Epithelial cell of prostate (primary cell): ENCODE results near the gene TNKS1BP1.
A peak's percentile ranks its signal among the peaks of the same experiment; 100 is the strongest.

Experiments used
- DNase-seq: peaks from one replicate; pipeline ENCODE4 v3.0.0-alpha.2; 2011; ENCODE audit warnings: low read depth, low spot score
- H3K27ac ChIP-seq: fragments of 450-650 bp; 2 replicates; pipeline ENCODE4 v1.5.1; 2017; ENCODE audit warnings: mild to moderate bottlenecking

TNKS1BP1 gene

DNA sequence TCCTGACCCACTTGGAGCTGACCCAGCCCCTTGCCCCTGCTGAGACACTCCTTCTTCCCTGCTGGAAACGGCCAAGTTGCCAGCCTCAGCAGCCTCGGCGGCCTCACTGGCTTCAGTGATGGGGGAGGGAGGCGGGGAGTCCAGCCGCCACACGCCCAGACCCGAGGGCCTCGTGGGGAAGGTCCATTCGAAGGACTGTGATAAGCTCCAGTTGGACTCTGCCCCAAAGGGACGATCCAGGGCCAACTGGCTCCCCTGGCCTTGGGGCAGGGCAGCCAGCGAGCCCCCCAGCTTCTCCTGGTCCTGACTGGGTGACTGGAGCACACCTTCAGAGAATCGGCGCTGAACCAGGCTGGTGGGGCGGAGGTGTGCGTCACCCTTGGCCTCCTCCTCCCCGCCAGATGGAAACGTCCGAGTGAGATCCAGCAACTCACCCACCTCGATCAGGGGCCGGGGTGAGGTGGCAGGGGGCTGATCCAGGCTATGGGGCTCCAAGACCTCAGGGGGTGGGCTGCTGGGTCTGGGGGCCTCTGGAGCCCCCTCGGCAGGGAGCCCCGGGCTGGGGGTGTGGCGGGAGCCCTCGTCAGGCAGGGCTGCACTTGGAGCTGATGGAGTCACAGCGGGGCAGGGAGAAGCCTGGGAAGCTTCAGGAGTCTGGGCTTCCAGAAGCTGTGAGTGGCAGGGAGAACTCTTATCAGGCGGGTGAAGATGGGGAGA, 11.5 kb downstream of the TNKS1BP1 start:
- DNase-seq = no peak
- peak overlapping the region; percentile 78 for H3K27ac ChIP-seq

DNA sequence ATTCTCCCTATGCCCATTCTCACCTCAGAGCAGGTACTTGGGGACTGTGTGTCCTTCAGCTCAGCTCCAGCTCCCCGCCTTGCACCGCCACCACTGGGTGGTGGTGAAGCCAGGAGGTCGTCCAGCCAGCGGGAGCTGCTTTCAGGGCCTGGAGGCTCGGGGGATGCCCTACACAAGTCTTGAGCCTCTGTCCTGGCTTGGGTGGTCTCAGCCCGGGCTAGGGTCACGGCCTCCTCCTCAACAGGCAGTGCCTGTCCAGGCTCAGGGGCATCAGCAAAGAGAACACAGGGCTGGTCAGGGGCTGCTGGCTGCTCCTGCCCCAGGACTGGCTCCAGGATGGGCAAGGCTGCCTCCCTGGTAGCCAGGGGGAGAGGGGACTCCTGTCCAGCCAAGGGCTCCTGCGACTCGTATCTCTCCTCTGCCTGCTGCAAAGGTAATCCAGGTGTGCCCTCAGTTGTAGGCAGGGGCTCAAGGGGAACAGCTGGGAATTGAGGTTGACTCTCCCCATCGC, 12.2 kb downstream of the TNKS1BP1 start:
- peak overlapping the region; percentile 78 for H3K27ac ChIP-seq
- DNase-seq = no peak

DNA sequence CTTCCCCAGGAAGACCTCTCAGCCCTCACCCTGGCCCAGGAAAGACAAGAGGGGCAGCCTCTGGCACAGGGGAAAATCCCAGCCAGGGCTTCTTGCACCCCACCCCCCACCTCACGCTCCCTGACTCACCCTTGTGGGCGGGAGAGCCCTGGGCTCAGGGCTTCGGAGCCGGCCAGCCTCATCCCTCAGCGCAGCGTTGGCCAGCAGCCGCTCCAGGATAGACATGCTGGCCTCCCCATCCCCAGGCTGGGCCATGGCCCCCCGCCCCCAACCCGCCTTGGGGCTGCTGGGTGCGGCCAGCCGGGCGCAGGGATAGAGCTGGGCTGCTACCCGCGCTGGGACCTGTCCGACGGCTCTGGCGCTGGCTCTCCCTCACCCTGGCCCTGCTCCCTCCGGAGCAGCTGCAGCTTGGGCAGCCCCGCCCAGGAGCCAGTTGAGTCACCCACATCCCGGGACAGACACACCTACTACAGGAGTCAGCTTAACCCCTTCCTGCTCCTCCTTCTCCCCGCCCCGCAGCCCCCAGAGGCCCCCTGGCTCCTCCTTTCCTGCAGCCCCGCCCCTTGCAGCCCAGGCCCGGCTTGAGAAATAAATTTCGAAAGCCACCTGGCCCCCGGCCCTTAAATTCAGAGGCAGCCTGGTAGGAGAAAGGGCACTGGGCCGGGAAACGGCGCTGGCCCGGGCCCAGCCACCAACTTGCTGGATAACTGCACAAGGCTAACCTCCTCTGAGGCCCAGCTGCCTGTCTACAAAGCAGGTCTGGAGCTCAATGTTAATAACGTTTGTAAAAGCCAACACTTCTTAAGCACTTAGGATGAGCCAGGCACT, 13.4 kb downstream of the TNKS1BP1 start:
- peak overlapping the region; percentile 78 for H3K27ac ChIP-seq
- peak; percentile 85 for DNase-seq

DNA sequence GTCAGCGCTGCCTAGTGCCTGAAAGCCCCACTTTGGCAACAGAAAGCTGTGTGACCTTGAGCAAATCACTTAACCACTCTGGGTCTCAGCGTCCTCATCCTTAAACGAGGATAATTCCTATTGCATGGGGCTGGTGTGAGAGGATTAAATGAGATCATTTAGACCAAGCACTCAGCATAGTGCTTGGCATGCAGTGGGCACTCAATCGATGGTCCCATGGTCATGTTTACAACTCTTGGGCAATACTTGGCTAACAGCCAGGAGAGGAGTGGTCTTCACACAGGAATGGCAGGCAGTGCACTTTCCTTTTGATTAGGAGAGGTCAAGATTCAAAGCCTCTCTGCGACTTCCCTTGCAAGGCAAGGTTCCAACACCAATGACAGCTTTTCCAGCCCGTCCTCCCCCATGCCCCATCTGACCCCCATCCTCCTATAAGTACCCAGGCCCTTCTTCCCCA, 14.1 kb downstream of the TNKS1BP1 start:
- peak overlapping the region; percentile 78 for H3K27ac ChIP-seq
- no peak for DNase-seq

DNA sequence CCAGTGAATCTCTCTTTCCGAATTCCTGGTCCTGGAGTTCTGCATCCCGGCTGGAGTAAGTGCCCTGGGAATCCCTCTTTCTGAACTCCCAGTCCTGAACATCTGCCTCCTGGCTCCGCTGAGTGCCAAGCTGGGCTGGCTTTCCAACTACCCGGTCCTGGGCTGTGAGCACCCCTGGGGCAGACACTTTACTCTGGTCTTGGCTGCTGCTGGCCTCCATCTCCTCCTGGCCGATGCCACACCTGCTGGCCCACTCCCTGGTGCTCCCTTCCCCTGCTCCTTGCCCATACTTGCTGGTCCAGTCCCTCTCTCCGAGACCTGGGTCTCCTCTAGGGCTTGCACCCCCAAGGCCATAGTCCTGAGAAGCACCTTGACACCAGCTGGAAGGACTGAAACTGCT, 14.7 kb downstream of the TNKS1BP1 start:
- no peak for DNase-seq
- H3K27ac ChIP-seq = peak overlapping the region; percentile 78

DNA sequence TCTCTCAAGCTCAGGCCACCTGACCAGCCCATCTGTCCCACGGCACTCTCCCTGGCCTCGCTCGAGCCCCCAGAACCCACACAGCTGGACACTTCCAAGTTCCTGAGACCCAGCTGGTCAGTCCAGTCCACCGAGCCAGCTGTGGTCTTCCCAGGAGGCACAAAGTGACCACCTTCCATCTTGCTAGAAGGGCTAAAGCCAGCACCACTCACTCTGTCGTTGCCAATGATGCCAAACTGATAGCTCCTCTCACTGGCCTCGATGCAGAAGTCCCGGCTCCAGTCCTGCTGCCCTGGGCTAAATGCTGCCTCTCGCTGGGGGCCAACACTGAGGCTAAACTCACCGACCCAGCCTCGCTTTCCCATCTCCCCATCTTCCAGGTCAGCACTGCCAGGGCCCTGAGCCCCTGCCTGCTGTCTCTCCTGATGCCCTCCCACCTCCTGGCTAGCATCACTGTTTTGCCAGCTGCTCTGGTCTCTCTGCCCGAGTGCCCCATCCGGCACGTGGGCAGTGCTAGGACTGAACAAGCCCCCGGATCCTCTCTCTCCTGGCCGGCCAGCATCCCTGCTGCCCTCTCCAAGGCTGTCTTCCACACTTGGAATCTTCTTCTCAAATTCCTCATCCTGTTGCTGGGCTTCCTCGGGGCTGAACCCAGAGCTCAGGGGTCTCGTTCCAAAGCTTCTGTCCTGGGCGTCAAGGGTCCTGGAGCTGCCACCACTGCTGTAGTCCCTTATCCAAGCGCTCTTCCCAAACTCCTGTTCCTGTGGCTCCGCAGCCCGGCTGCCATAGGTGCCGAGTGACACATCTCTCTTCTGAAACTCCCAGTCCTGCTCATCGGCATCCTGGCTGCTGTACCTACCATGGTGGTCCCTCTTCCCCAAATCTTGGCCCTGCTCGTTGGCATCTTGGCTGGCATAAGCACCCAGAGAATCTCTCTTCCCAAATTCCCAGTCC, 15.4 kb downstream of the TNKS1BP1 start:
- no peak for DNase-seq
- peak overlapping the region; percentile 78 for H3K27ac ChIP-seq

DNA sequence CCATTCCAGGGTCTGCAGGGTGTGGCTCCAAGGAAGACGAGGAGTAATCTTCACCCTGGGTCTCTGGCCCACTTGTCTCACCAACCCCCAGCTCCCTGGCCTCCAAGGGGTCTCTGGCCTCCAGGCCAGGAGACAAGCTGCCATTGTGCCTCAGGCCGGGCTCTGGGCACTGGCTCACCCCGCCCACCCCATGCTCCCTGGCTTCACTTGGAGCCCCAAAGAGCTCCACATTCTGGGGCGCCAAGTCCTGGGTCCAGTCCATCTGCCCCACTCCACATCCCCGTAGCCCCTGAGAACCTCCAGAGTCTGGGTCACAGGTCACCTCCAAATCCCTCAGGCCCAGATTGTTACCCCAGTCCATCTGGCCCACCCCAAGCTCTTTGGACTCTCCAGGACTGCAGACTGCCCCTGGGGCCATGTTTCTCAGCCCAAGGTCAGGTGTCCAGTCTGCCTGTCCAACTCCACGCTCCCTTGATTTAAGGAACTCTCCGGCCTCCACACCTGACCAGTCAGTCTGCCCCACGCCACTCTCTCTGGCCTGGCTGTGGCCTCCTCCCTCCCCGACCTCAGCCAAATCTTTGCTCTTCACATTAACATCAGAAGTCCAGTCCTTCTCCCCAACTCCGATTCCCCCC, 16.2 kb downstream of the TNKS1BP1 start:
- peak overlapping the region; percentile 78 for H3K27ac ChIP-seq
- DNase-seq = no peak

DNA sequence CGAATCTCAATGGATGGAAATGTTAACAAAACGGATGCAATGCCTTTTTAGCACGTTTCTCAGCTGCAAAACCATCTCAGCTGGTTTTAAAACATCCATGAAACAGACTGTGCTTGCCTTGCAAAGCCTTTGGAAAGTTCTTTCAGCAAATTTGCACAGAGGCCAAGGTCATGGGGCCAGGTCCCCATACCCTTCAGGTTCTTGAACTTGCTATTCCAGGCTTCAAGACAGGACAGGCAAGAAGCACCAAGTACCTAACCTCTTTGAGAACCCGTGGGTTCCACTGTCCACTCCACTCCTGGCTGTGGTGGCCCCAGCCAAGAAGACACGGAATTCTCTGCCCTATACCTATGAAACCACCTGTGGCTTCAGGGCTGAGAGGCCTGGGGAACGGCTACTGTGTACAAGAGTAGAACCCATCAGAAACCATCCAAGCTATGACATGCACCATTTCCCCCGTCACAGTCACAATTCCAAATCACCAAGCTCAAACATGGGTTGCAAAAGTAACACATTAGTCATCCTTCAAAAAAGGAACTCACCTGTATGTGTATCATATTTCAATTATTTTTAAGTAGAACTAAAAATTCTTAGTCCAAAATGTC, 17.0 kb downstream of the TNKS1BP1 start:
- DNase-seq = peak; percentile 29
- H3K27ac ChIP-seq = peak overlapping the region; percentile 78

DNA sequence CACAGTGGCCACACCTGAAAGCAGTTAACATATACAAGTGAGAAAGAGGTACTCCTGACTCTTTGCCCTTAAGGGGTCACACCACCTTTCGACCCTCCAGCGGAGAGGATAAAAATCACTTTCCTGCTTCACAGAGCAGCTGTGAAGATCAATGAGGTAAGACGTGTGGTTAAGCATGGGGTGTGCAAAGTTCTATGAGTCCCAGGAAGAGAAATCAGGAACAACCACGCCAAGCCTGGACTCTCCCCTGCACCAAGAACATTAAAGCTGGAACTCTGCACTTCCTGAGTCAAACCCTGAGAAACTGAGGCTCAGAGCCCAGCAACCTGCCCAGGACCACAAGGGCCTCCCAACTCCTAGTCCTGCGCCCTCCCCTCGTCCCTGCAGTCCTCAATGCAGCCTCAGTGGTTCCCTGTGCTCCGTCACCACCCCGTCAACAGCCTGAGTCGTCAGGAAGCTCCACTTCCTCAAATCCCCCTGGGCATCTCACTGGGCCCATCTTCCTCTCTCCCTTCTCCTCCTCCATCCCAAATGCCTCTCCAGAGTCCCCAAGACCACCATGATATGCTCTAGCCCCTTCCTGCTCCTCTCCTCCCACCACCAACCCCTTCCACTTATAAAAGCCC, 17.7 kb downstream of the TNKS1BP1 start:
- H3K27ac ChIP-seq = peak overlapping the region; percentile 78
- DNase-seq = no peak

DNA sequence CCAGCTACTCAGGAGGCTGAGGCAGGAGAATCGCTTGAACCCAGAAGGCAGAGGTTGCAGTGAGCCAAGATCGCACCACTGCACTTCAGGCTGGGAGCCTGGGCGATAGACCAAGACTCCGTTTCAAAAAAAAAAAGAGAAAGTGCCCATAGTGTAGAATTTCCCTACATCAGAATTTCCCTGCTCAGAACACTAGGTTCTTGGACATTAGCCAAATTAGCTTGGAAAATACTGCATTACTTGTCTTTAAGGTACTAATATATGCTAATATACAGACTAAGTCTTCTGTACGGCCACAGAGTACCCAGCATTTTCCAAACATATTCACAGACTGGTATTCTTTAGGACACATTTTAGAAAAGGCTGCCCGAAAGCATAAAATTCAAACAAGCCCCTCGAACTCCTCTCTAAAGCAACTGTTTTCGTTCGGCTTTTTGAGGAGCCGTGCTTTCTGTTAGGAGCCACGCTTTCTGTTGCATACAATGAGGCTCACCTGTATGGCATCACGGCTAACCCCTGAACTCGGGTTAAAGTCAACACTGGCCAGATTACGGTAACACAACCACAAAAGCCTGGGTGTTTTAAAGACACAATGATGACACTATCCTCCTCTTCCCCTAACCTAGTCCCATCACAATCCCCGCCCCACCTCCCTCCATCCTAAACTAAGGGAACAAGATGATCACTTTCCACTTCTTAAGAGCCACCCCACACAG, 18.4 kb downstream of the TNKS1BP1 start:
- no peak for DNase-seq
- H3K27ac ChIP-seq = peak overlapping the region; percentile 85

DNA sequence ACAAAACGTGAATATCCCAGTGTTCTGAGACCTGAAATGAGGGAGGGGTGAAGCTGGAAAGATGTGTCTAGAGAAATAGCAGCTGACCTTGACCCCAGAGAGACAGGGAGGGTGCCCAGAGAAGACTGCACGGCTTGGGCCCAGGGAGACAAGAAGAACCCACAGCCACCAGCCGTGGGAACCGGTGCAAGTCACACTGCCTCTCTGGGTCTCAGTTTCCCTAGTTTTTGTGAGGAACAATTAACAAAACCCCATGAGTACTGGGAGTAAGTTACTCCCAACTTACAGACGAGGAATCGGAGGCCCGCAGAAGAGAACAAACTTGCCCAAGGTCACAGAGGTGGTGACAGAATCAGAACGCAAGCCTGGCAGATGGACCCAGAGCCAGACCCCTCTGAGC, 19.2 kb downstream of the TNKS1BP1 start:
- no peak for DNase-seq
- H3K27ac ChIP-seq = peak overlapping the region; percentile 85

DNA sequence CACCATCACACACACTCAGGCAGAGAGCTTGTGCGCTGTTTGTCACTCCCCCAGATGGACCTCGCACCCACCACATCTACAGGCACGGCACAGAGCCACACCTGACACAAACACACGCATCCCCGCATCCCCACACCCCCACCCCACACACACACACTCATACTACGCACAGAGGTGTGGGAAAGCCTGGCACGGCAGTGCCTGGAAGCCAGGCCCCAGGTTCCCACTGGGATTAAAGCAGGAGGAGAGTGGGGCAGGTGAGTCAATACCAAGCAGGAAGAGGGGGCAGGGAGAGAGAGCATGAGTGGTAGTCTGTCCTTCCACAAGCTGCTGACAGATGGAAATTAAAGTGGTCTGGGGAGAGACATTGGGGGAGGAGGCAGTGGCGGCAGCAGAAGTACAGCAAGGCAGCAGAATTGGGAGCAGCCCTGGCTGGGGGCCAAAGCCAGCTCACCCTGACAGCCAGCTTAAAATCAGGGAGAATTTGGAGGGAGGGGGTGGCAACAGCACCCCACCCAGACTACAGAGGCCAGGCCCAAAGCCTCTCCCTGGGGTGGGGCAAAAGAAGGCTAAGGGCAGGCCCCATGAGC, 20.7 kb downstream of the TNKS1BP1 start:
- H3K27ac ChIP-seq = peak overlapping the region; percentile 85
- DNase-seq = no peak

DNA sequence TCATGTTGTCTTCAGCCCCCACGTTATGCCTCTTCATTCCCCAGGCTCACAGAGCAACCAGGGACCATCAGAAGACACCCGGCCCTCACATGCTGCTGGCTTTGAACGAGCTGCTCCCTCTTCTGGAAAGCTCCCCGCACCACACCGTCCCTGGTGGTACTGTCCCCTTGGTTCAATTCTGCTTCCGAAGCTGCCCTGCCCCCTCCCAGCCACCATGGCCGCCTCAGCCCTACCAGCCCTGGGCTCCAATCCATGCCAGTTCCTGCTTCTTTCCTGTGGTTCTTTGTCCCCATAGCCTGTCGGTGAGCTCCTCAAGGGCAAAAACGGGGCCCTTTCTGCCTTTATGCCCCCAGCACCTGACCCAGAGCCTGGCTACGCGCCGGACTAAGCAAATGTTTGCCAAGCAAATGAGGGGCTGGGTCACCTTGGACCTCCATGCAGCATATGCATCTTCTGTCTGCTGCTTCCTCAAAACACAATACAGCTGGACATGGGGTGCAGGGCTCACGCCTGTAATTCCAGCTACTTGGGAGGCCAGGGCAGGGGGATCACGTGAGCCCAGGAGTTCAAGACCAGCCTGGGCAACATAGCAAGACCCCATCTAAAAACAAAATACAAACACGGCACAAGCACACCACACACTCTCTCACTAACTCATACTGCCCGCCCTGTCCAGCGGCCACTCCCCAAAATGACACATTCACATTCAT, 21.3 kb downstream of the TNKS1BP1 start:
- H3K27ac ChIP-seq = peak overlapping the region; percentile 85
- DNase-seq = no peak

DNA sequence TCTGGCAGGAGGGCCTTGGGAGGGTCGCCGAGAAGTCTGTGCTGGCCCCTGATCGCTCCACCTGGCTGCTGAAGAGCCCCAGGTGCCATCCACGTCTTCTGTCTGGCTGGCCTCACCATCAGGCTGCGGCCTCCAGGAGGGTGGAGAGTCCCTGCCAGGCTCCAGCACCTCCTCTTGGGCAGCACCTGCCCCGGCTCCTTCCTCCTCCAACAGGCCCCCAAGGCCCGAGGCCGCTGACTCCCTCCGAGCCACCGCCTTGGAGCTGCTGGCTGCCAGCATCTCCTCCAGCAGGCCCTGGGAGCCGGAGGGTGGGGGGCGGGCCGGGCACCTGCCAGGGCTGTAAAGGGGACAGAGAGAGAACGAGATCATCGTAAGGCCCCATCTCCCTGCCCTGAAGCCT, 22.3 kb downstream of the TNKS1BP1 start:
- DNase-seq = no peak
- H3K27ac ChIP-seq = peak overlapping the region; percentile 85

DNA sequence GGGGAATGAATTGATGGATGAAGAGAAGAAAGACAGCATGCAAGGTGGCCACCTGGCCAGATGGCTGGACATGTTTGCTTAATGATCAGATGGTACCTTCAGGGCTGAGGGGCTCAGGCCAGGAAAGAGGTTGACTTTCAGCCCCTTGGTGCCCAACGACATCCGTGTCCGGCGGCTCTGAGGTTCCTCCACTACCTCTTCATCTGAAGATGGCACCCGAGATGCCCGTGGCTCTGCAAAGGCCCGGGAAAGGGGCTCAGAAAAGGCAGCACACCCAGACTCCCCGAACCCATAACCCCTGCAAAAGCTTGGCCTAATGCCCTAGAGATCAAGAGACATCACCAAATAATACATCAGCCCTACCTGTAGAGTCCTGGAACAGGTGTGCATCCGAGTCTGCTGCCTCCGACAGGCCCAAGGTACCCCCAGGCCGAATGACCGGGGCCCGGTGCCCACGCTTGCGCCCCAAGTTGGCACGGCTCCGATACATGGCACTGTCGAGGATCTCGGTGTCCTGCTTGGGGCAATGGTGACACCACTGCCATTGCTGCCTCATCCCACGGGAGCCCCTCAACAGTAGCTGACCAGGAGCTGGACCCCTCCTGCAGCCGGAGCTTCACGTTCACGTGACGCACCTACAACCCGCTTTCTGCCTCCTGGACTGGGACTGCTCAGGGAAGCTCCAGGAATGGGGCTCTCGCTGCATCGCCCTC, 22.9 kb downstream of the TNKS1BP1 start:
- no peak for DNase-seq
- H3K27ac ChIP-seq = peak overlapping the region; percentile 85

DNA sequence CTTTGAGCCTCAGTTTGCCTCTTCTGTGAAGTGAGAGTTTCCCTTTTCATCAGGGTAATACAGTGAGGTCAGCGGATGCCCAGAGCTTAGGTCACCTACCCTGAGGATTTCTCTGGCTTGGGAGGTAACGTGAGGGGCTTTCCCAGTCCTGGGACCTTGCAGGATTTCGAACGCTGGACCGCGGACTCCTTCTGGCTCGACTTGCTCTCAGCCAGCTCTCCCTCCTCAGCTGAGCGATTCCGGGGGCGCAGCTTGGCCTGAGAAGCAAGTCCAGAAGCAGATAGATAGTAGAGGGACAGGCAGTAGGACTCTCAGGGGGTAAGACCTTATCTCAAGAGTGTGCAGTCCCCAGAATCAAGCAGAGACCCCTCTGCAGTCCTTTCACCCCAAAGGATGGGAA, 24.0 kb downstream of the TNKS1BP1 start:
- H3K27ac ChIP-seq = no peak overlapping the region

More for the DNA sequence above, 24.0 kb downstream of the TNKS1BP1 start:
- no peak for DNase-seq
